Putamen (tissue), 1 donor: Measurements from ENCODE around the gene KIF25.
"Not testable (repeated sequence)": the region's sequence is repeated elsewhere in the genome, so short reads cannot be mapped to it uniquely, and the experiment has no call there.

Experiments used
- DNase-seq: peaks from one replicate; pipeline ENCODE4 v3.0.0-alpha.2; 2016; ENCODE audit warnings: low spot score

The KIF25 gene

GRCh38 chr6:167975458-167975857, 22.0 kb upstream of the KIF25 start:
- no peak for DNase-seq

DNA sequence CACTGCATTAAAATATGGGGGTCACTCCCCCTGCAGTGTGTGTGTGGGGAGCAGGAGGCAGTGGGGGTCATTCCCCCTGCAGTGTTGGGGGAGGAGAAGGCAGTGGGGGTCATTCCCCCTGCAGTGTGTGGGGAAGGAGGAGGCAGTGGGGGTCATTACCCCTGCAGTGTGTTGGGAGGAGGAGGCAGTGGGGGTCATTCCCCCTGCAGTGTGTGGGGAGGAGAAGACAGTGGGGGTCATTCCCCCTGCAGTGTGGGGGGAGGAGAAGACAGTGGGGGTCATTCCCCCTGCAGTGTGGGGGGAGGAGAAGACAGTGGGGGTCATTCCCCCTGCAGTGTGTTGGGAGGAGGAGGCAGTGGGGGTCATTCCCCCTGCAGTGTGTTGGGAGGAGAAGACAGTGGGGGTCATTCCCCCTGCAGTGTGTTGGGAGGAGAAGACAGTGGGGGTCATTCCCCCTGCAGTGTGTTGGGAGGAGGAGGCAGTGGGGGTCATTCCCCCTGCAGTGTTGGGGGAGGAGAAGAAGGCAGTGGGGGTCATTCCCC, 21.3 kb upstream of the KIF25 start:
- not testable (repeated sequence) for DNase-seq

DNA sequence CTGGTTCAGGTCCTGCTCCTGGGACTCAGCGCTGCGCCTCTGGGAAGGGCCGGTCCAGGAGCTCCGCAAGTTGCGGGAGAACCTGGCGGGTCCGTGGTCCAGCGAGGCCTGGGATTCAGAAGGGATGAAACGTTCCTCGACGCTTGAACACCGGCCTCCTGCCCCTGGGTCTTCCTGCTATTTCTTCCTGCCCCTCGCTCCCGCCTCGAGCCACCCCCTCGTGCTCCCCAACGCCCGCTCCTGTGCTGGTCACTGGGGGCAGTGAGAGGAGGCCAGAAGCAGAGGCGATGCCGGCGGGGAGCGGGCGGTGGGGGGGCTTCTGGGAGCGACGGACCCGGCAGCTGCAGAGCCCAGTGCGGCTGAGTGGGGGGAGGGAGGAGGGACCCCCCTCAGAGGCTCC, 20.8 kb upstream of the KIF25 start:
- no peak for DNase-seq

DNA sequence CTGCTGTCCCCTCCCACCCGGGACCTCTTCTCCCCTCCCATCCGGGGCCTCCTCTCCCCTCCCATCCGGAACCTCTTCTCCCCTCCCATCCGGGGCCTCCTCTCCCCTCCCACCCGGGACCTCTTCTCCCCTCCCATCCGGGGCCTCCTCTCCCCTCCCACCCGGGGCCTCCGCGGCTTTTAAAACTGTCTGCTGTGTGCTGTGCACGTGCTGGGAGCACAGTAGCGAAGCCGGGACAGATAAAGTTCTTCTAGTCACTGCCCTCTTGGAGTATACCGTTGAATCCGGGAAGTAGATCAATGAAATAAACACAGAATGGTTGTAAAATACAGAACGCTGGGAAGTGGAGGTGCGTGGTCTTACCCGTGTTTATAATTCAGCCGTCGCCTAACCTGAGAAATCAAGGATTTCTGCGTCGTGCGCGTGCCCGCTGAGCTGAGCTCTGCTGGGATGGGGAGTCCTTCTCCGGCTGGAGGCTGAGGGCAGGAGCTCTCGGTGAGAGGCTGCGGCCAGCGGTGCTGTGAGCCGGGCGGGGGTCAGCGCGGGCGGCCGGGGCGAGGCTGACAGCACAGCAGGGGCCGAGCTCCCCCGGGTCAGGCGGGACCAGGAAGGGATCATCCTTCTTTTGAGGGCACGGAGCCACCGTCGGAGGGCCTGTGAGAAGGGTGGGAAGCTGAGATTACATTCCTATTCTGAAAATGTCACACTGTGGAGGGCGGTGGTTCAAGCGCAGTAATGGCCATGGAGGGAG, 19.6 kb upstream of the KIF25 start:
- DNase-seq, result no peak

DNA sequence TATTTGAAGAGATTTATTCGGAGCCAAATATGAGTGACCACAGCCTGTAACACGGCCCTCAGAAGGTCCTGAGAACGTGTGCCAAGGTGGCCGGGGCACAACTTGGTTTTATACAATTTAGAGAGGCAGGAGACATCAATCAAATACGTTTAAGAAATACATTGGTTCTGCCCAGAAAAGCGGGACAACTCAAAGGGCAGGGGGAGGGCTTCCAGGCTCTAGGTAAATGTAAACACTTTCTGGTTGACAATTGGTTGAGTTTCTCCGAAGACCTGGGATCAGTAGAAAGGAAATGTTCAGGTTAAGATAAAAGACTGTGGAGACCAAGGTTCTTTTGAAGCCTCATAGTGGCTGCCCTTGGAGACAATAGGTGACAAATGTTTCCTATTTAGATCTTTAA, 18.9 kb upstream of the KIF25 start:
- DNase-seq, result no peak

DNA sequence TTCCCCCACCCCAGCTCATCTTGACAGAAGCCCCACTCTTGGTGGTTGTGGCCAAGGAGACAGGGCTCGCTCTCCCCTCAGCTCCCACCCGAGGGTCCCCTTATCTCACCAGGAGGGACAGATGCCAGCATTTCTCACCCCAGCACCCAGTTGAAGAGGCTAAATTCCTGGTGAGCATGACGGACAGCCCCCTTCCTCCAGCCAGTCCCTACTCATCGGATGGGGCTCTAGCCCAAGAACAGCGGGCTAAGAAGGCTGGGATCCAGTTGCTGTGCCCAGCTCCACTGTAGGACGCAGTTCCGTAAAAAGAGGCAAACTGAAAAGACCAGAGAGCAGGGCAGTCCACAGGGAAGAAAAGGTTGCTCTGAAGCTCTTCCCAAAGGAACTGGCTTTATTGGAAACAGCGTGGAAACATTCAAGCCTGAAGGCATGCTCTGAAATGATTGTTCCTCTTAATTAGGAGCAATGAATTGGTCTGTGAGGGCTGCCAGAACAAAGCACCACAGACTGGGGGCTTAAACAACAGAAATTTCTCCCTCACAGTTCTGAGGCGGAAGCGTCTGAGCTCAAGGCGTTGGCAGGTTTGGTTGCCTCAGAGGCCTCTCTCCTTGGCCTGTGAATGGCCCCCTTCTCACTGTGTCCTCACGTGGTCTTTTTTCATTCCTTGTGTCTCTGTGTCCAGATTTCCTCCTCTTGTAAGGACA, 17.9 kb upstream of the KIF25 start:
- DNase-seq, result no peak

GRCh38 chr6:167980911-167981580, 16.4 kb upstream of the KIF25 start:
- DNase-seq, result no peak

DNA sequence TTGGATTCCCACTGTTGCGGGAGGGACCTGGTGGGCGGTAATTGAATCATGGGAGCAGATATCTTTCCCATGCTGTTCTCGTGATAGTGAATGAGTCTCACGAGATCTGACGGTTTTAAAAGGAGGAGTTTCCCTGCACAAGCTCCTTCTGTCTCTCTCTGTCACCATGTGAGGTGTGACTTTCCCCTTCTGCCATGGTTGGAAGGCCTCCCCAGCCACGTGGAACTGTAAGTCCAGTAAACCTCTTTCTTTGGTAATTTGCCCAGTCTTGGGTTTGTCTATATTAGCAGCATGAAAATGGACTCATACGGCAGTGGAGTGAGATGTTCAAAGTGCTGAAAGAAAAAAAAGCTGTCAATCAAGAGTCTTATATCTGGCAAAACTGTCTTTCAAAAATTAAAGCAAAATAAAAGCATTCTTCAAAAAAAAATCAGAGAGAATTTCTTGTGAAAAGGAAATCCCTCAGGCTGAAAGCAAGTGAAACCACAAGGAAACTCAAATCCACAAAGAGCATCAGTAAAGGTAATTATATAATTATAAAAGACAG, 15.5 kb upstream of the KIF25 start:
- DNase-seq, result no peak

- no peak for DNase-seq
Observed at GRCh38 chr6:167984144-167984719, 13.2 kb upstream of the KIF25 start.

GRCh38 chr6:167984876-167985604, 12.4 kb upstream of the KIF25 start:
- DNase-seq, result no peak

GRCh38 chr6:167985911-167986595, 11.4 kb upstream of the KIF25 start:
- DNase-seq, result no peak

- no peak for DNase-seq
Observed at GRCh38 chr6:167987396-167988153, 9.9 kb upstream of the KIF25 start.

DNA sequence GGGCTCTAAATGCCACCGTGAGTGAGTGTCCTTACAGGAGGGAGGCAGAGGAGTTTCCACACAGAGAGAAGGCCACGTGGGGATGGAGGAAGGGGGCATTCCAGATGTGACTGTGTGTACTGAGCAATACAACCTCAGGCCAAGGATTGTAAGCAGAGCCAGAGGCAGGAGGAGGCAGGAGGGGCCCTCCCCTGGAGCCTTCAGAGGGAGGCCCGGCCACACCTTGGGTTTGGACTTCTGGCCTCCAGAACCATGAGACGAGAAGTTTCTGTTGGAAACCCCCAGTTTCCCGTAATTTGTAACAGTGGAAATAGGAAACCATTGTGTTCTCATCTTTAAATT, 9.3 kb upstream of the KIF25 start:
- DNase-seq, result no peak

DNA sequence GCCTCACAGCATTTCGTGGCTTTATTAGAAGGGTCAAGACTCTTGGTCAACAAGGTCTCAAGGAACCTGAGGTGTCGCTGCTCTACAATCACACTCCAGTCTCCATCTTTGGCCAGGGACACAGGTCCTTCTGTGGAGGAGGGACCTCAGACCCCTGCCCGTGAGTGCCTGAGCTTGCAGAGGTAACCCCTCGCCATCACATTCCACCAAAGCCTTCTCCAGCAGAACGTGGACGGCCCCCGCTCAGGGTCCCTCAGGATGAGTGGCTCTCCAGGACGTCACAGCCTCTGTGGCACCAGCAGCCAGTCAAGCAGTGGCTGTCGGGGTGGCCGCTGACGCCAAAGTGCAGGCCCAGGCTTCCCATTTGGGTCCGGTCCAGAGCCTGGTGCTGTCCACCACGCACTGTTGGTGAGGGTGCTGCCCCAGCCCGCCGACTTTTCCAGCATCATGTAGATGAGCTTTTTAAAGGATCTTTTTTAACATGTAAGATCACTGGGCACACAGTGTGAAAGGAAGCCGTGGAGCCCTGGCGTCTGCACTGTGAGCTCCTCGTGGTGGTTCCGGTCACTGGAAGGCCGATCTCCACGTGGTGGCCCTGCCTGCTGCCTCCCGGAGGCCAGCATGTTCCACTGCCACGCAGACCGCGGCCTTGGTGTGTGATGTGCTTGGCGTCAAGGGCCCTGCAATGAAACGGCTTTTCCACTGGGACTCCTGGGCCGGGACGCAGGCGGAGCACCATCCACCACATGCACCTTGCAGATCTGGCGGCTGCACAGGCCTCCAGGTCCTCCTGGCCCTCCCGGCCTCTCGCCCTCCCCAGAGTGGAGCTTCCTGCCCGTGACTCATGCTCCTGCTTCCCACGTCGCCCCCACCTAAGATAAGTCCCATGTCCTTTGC, 8.3 kb upstream of the KIF25 start:
- DNase-seq, result no peak

GRCh38 chr6:167990016-167990945, 7.2 kb upstream of the KIF25 start:
- no peak for DNase-seq

DNA sequence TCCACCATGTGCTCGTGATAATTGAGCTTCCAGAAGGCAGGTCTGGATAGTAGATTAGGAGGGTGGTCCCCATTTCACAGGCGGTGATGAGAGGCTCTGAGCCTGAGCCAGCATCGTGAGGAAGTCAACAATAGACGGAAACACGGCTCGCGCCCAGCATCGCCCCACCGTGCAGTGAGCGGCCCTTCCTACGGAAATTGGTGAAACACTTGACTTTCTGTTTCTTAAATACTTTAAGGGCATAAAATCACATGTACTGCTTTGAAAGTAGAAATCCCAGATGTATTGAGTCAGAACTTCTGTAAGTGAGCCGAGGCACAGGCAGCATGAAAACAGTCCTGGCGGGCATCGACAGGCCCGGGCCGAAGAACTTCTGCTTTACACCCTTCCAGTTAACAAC, 4.3 kb upstream of the KIF25 start:
- no peak for DNase-seq

GRCh38 chr6:167993831-167994230, 3.6 kb upstream of the KIF25 start:
- DNase-seq, result no peak

- DNase-seq, result no peak
Observed at GRCh38 chr6:167995302-167995701, 2.2 kb upstream of the KIF25 start.
